ENCODE data around the gene GID4. TPM values are rescaled to one million over a fixed set of nuclear protein-coding genes. Genes with fewer than 3 reads are reported as not detected.
"Not testable (repeated sequence)": the region's sequence is repeated elsewhere in the genome, so short reads cannot be mapped to it uniquely, and the experiment has no call there.

GID4 gene
- total RNA-seq = 5.6 TPM

- peak; percentile 95 for ATAC-seq
- peak; percentile 100 for DNase-seq (ENCODE audit: low spot score)
Observed at GRCh38 chr17:18038861-18039534, at the start of gene GID4, which contains the start of gene ATPAF2. Gene GID4 (plus strand): TSS chr17:18039408. CDS start chr17:18039465, 57 bp downstream. Gene ATPAF2 (minus strand): TSS chr17:18039168. CDS start chr17:18039013, 155 bp downstream.

- ATAC-seq (no peak), DNase-seq (ENCODE audit: low spot score) (no peak)
Observed at GRCh38 chr17:17989618-17990017, 49.6 kb upstream of the GID4 start.

DNA sequence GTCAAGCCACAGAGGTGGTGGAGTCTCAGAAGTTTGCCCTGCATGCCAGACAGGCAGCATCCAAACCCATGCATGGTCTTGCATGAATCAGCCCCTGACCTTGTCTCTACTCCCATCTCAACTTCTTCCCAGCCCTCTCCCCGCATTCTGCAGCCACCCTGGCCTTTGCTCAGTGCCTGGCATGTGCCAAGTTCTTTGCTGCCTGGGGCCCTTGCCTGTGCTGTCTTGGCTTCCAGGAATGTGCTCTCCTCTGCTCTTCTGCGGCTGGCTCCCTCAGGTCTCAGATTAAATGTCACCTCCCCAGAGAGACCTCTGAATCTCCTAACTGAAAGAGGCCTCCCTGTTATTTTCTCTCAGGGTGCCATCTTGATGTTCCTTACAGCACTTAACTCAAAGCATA, 48.9 kb upstream of the GID4 start:
- ATAC-seq = no peak
- DNase-seq (ENCODE audit: low spot score) = no peak

GRCh38 chr17:17993366-17993765, 45.8 kb upstream of the GID4 start:
- no peak for DNase-seq (ENCODE audit: low spot score)
- ATAC-seq = no peak

GRCh38 chr17:17993852-17994251, 45.4 kb upstream of the GID4 start:
- DNase-seq (ENCODE audit: low spot score) = no peak
- ATAC-seq = no peak

DNA sequence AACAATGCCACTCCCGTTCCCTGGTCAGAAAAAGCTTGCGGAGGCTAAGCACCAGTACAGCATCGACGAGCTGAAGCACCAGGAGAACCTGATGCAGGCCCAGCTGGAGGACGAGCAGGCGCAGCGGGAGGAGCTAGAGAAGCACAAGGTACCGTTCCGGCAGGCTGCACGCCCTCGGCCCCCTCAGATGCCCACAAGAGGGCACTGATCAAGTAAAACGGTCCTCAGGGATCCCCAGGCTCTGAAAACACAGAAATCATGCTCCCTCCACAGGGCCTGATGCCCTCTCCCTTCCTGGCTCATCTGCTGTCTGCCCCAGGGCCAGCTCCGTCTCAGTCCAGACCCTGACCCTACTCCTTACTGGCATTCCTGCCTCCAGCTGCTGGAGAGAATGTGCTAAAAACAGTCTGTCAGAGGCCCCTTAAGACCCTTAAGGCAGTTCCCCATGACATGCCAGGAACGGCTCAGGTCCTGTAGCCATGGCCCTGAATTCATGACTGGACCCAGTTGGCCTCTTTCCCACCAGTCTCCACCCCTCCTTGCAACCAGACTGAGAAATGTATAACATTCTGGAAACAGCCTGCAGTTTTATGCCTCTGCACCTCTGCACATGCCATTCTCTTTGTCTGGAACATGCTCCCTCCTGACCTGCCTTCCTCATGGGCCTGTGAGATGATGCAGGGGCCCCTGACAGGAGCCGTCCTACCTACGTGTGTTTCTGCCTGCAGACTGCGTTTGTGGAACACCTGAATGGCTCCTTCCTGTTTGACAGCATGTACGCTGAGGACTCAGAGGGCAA, 44.7 kb upstream of the GID4 start:
- ATAC-seq = peak; percentile 85
- DNase-seq (ENCODE audit: low spot score) = no peak

DNA sequence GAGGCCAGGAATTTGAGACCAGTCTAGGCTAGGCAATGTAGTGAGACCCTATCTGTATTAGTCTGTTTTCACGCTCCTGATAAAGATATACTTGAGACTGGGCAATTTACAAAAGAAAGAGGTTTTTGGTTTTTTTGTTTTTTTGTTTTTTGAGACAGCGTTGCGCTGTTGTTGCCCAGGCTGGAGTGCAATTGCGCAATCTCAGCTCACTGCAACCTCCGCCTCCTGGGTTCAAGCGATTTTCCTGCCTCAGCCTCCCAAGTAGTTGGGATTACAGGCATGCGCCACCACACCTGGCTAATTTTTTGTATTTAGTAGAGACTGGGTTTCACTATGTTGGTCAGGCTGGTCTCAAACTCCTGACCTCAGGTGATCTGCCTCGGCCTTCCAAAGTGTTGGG, 43.3 kb upstream of the GID4 start:
- ATAC-seq; DNase-seq (ENCODE audit: low spot score): not testable (repeated sequence)

DNA sequence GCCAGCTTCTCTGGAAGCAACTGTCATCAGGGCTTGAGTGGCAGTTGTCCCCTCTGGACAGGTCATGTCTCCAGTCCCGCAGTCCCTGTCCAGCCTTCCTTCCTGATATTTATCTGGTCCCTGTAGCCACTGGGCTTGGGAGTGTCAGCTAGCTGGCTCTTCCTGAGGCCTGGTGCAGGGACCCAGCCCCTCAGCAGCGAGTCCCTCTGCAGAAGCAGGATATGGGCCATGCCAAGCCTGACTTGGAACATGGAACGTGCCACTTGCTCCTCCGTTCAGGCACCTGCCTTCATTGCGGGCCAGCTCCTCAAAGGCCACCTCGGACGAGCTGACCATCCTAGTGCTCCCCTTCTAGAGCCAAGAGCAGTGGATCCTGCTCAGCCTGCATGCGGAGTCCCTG, 40.3 kb upstream of the GID4 start:
- DNase-seq (ENCODE audit: low spot score) (no peak), ATAC-seq (no peak)

DNA sequence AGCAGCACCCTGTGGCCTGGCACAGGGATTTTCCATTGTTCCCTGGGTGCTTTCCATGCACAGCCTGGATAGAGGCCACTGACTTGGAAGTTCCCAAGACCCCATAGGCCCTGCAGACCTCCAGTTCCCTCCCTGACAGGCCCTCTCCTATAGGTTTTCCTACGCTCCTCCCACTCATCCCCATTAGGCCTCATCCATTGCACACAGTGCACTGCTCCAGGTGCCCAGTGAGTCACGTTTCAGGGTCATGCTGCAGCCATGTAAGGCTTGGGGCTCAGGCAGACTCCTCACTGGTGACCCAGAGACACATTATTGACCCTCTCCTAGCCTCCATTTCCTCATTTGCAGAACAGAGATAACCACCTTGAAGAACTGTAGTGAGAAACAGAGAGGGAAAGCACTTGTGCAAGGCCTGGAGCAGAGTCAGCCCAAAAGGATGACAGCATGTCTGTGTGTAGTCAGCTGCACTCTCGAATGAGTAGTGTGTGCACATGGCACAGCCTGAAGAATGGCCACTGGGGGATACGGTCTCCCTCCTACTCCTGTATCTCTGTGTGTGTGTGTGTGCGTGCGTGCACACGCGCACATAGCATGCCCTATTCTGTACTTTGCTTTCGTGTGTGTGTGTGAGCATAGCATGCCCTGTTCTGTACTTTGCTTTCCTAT, 39.7 kb upstream of the GID4 start:
- ATAC-seq = no peak
- DNase-seq (ENCODE audit: low spot score) = no peak

GRCh38 chr17:18000030-18000408, 39.2 kb upstream of the GID4 start:
- peak; percentile 13 for ATAC-seq
- DNase-seq (ENCODE audit: low spot score) = no peak

GRCh38 chr17:18002171-18002570, 37.0 kb upstream of the GID4 start:
- DNase-seq (ENCODE audit: low spot score) (no peak), ATAC-seq (no peak)

DNA sequence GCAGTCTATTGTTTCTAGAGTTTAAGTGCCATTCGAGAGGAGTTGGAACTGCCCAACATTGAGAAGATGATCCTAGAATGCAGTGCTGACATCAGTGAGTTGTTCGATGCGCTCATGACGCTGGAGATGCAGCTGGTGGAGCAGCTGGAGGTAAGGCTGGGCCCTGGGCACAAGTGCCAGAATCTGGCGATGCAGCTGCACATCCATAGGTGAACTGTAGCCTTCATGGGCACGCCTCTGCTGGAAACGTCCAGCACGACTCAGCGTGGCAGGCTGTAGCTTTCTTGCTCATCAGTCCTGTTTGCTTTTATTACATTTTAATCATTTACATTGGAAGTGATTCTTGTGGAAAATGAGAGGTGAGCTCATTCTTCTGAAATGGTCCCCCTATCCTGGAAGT, 34.9 kb upstream of the GID4 start:
- ATAC-seq (no peak), DNase-seq (ENCODE audit: low spot score) (no peak)

DNA sequence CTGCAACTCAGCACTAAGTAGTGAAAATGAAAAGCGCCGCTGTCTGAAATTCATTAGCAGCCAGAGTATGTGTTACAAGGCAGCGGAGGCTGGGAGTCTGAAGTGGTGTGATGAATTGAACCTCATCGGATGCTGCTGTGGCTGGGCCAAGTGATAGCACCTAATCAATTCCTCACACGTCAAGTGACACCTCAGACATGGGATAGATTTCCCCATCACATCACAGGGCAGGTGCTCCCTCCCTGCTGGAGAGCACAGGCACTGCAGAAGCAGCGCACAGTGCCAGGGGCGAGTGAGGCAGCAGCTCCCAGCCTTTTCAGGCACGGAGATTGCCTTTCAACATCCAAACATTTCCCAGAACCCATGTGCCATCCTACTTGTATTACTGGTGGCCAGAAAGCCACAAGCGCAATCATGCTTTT, 34.3 kb upstream of the GID4 start:
- ATAC-seq (peak; percentile 60), DNase-seq (ENCODE audit: low spot score) (no peak)

DNA sequence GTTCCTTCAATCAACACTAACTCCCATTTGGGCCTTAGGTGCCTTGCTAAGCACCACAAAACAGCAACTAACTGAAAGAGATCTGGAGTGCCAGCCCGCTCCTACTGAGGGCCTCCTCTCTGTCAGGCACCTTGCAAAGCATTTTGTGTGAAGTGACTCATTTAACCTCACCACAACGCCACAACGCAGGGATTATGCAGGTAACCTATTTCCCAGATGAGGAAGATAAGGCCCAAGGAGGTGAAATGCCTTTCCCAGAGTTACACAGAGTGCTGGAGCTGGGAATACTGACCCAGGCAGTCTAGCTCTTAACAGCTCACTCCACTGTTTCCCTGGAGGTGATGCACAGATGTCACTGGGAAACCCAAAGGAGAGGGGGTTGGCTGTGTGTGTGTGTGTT, 33.7 kb upstream of the GID4 start:
- DNase-seq (ENCODE audit: low spot score) (no peak), ATAC-seq (no peak)

DNA sequence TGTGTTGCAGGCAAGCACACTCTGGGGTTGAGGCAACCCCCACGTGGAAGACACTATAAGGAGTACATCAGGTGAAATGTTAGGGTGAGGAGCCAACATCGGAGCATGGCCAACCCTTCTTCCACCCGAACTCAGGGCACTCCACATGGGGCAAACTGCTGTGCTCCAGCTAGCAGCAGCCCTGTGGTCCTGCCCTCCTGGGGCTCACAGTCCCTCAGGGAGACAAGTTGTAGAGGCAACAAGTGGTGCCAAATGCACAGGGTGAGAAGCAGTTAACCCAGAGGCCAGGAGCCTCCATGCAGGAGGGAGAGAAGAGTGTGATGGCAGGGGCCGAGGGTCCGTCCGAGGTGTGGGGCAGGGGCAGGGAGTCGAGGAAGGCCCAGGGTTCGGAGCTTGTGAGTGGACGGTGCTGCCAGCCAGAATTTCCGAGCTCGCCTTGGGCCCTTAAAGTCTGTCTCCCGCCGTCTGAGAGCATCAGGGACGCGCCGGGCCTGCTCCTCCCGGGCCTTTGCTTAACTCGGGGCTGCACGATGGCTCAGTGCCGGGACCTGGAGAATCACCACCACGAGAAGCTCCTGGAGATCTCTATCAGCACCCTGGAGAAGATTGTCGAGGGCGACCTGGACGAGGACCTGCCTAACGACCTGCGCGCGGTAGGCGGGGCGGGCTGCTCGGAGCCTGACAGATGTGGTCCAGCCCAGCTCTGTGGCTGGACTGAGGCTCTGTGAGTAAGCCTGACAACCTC, 32.5 kb upstream of the GID4 start:
- ATAC-seq = no peak

DNA sequence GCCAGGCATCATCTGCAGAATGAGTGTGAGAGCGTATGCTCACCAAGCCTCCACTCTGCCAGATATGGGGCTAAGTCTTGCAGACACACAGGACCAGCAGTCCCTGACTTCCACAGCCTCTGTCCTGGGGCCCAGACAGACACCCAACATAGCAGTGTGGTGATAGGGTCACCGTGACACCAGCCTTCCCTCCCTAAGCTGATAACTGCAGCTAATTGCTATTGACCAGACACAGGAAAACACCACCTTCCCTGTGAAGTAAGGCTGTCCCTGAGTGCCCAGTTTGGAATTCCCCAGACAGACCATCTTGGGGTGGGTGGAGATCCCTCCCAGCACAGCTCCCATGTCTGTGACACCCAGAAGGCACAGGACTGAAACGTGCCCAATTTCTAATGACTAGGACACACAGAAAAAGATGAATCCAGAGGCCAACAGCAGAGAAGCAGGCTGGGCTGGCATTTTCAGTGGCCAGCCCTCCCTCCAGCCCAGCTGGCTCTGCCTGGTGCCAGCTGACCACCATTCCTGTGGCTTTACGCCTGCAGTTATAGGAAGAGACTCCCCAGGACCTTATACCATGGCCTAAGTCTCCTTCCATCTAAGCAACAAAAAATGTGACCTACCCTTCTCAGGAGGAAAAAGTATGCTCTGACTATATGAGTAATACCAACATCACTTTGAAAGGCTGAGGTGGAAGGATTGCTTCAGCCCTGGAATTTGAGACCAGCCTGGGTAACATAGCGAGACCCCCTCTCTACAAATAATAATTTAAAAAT, 30.5 kb upstream of the GID4 start:
- ATAC-seq = no peak
- DNase-seq (ENCODE audit: low spot score) = no peak

More for the DNA sequence above, 32.5 kb upstream of the GID4 start:
- DNase-seq (ENCODE audit: low spot score) = no peak

GRCh38 chr17:18009609-18010420, 29.4 kb upstream of the GID4 start:
- DNase-seq (ENCODE audit: low spot score) = no peak
- no peak for ATAC-seq

DNA sequence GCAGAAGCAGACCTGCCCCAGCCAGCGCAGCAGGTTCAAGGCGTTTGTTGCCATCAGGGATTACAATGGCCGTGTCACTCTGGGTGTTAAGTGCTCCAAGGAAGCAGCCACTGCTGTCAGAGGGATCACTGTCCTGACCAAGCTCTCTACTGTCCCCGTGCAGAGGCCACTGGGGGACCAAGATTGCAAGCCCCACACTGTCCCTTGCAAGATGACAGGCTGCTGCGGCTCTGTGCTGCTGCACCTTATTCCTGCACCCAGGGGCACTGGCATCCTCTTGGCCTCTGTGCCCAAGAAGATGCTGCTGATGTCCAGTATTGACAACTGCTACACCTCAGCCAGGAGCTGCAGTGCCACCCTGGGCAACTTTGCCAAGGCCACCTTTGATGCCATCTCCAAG, 27.9 kb upstream of the GID4 start:
- DNase-seq (ENCODE audit: low spot score) (no peak), ATAC-seq (no peak)

- ATAC-seq (no peak), DNase-seq (ENCODE audit: low spot score) (no peak)
Observed at GRCh38 chr17:18014006-18014405, 25.2 kb upstream of the GID4 start.

Measured in left lobe of liver (tissue), 2 donors.